ENCODE data around the gene PPP2R5B. TPM values are rescaled to one million over a fixed set of nuclear protein-coding genes. Genes with fewer than 3 reads are reported as not detected.
A peak's percentile ranks its signal among the peaks of the same experiment; 100 is the strongest.

Gene PPP2R5B
- total RNA-seq = 16.8 and 32.9 TPM in 2 replicates

DNA sequence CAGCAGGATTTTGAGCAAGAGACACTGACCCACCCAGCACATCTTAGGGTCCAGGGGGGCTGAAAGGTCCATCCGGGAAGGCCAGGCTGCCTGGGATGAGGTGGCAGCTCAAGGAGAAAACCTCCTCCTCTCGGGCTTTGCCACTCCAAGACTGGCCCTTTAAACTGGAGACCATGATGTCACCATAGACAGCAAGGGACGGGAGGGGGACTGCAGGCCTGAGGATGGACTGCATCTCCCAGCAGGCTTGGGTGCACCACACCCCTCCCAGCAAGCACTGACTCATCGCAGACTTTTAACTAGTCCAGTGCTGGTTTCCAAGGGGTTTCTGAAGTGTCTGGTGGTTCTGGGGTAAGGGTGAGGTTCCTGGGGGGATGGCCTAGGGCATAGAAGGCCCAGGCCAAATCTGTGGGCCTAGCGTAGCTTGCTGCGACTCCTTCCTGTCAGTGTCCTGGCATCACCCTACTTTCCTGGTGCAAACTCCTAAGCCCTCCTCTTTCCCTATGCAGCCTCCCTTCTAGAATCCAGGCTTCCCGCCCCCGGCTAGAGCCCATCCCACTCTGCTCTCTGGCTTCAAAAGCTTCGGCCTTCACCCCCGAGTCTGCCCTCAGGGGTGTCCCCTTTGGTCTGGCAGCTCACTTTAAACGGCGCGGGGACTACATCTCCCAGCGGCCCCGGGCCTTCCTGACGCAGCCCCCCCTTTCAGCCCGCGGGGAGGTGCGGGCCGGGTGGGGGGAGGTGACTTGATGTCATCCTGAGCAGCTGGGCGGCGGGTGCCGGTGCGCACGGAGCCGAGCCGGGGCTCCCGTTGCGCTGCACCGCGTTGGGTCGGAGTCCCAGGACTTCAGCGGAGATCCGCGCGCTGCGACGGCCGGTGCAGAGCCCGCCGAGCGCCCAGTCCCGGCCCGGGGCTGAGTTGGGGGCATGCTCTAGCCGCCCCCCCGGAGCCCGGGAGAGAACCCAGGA is at the start of gene PPP2R5B:
PPP2R5B (plus strand) TSS at position 746 of the 966 bp plus-strand sequence. CDS start 1,046 bp downstream, outside the sequence.
- DNase-seq (ENCODE audit: low read depth) = no peak
- H3K4me3 ChIP-seq (ENCODE audit: low read depth, low read length) = peak within 1 kb of the TSS; percentile 94
- TF ChIP-seq, protein P1, sequence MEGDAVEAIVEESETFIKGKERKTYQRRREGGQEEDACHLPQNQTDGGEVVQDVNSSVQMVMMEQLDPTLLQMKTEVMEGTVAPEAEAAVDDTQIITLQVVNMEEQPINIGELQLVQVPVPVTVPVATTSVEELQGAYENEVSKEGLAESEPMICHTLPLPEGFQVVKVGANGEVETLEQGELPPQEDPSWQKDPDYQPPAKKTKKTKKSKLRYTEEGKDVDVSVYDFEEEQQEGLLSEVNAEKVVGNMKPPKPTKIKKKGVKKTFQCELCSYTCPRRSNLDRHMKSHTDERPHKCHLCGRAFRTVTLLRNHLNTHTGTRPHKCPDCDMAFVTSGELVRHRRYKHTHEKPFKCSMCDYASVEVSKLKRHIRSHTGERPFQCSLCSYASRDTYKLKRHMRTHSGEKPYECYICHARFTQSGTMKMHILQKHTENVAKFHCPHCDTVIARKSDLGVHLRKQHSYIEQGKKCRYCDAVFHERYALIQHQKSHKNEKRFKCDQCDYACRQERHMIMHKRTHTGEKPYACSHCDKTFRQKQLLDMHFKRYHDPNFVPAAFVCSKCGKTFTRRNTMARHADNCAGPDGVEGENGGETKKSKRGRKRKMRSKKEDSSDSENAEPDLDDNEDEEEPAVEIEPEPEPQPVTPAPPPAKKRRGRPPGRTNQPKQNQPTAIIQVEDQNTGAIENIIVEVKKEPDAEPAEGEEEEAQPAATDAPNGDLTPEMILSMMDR (conservative IDR thresholded peaks at IDR 0.05; ENCODE audit: low read depth, low read length) = no peak

- peak overlapping the region; percentile 90 for H3K4me3 ChIP-seq (ENCODE audit: low read depth, low read length)
- no peak for DNase-seq (ENCODE audit: low read depth)
- TF ChIP-seq, protein P1 (conservative IDR thresholded peaks at IDR 0.05; ENCODE audit: low read depth, low read length) = peak; percentile 35
Observed at GRCh38 chr11:64875369-64876228, 48.9 kb upstream of the PPP2R5B start.

DNA sequence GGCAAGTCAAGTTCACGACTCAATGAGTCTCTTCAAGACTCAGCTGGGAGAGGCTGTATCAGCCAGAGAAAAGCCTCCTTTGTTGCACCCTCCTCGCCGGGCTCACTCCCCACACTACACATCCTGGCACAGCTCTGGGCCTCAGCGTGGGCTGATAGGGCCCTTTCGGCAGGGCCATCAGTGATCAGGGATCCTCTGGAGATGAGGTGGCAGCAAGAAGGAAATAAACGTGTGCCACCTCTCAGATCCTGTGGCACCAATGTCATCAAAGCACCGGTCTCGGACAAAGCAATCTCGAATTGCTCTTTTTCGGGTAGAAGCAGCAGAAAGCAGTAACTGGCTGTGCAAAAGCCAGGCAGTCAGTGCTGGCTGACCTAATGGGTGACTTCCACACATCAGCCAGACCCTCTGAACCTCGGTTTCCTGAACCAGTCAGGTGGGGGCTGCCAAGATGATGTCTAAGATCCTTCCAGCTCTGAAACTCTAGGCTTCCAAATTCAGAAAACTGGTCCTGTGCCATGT is 48.2 kb upstream of the PPP2R5B start:
- TF ChIP-seq, protein P1 (conservative IDR thresholded peaks at IDR 0.05; ENCODE audit: low read depth, low read length) = no peak
- no peak for DNase-seq (ENCODE audit: low read depth)

DNA sequence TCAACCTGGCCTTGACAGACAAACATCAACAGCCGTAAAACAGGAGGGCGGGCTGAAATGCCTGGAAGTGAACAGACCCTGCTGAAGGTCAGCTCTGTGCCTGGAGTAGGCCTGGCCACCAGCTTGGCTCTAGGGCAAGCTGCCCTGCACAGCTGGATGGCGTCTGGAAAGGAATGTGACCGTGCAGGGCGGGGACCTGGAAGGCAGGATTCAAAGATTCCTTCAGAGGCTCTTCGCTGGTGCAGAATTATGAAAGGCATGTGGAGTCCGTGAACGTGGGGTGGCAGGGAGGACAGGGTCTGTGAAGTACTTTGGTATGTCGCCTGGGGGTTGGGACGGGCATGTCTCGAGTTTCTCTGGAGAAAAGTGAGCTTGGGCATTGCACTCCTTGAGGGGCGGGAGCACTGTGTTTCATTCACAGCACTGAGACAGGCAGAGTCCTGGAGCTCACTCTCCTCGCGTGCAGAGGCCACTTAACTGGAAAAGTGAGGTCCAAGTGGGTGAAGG is 47.6 kb upstream of the PPP2R5B start:
- H3K4me3 ChIP-seq (ENCODE audit: low read depth, low read length) = peak overlapping the region; percentile 90
- no peak for DNase-seq (ENCODE audit: low read depth)
- TF ChIP-seq, protein P1 (conservative IDR thresholded peaks at IDR 0.05; ENCODE audit: low read depth, low read length) = no peak

More for the DNA sequence above, 48.2 kb upstream of the PPP2R5B start:
- peak overlapping the region; percentile 90 for H3K4me3 ChIP-seq (ENCODE audit: low read depth, low read length)

DNA sequence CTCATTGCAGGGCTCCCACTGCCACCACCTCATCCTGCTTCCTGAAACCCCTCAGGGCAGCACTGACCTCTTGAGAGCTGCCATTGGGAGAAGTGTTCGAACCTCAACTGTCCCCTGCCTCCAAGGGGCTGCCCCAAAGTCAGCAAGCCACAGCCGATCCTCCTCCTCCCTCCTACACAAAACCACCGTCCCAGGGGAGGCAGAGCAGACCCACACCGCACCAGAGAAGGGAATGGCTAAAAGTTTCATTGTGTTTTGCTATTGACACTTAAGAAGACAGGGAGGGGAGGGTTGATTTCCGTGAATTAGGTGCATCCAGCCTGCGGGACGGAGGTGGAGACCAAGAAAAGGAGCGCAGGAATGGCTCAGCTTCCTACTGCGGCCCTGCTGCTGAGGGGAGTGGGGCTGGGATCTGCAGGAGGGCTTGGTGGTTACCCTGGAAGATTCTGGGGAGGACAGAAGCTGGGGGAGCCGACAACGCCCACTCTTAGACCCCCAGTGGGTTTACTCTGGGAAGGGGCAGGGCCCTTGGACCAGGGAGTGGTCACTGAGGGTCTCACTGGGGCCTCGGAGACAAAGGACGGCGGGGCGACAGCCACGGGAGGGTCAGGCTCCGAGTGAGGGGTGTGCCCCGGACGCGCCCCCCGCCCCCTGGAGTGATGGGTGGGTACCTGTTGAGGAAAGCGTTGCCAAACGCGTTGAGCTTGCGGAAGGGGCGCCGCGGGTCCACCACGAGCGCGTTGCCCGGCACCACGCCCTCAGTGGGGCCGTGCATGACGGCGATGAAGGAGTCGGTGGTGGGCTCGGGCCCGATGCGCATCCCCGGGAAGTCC is 46.9 kb upstream of the PPP2R5B start:
- TF ChIP-seq, protein P1 (conservative IDR thresholded peaks at IDR 0.05; ENCODE audit: low read depth, low read length) = no peak
- no peak for DNase-seq (ENCODE audit: low read depth)

GRCh38 chr11:64878223-64878493 is 46.3 kb upstream of the PPP2R5B start:
- peak overlapping the region; percentile 90 for H3K4me3 ChIP-seq (ENCODE audit: low read depth, low read length)
- TF ChIP-seq, protein P1 (conservative IDR thresholded peaks at IDR 0.05; ENCODE audit: low read depth, low read length) = no peak
- DNase-seq (ENCODE audit: low read depth) = no peak

More for the DNA sequence above, 46.9 kb upstream of the PPP2R5B start:
- peak overlapping the region; percentile 90 for H3K4me3 ChIP-seq (ENCODE audit: low read depth, low read length)

All from epithelial cell of proximal tubule (primary cell).